Measurements from ENCODE around the gene EMSY.
"Not testable (repeated sequence)": the region's sequence is repeated elsewhere in the genome, so short reads cannot be mapped to it uniquely, and the experiment has no call there.

Gene EMSY

DNA sequence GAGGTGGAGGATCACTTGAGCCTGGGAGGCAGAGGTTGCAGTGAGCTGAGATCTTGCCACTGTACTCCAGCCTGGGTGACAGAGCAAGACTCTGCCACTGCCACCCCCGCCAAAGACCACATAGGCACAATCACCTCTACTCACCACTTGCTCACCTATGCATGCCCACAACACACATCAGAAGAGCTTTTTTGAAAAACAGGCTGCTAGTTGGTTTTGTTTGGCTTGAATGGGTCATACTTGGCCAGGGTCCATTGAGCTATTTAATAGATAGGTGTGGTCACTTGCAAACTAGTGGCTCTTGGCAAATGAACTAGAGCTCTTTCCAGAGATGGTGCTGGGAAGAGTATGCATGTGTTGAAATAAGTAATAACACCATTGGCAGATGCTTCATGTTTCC is 80.1 kb downstream of the EMSY start:
- DNase-seq, result no peak

DNA sequence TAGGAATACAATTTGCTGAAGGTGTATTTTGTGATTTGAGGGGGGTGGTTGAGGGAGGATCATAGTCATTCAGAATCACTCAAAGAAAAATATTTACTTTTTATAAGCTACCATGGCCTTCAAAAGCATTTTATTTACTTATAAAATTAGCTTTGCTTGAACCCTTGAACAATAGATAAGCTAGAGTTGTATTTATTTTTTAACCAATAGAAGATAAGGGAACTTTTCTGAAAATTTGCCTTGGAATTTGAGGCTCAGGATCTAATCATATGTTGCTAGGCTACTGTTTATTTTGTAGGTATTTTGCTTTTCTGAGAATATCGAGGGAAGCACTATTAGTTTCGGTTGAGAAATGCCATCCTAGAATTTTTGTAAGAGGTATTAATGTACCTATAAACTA is 82.1 kb downstream of the EMSY start:
- no peak for DNase-seq

GRCh38 chr11:76542436-76542835 is 97.6 kb downstream of the EMSY start:
- DNase-seq, result no peak

- no peak for DNase-seq
Observed at GRCh38 chr11:76543006-76543703, 98.3 kb downstream of the EMSY start.

- no peak for DNase-seq
Observed at GRCh38 chr11:76550781-76551180, 106.0 kb downstream of the EMSY start.

DNA sequence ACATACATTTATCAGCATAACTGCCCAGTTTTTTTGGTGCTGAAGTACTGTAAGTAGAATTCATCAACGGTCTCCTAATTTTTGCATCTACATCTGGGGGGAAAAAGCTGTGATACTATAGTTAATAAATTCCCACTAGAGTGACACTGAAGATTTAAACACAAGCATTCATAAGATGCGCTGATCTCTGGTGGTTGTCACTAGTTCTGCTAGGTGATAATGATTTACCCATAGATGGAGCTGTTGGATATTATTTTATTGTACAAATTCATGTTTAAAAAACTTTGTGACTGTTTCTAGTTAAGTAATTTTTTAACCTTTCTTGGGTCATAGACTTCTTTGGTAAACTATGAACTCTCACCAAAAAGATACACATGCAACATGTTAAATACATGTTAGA is 106.6 kb downstream of the EMSY start:
- no peak for DNase-seq

- no peak for DNase-seq
Observed at GRCh38 chr11:76552987-76553386, 108.2 kb downstream of the EMSY start.

DNA sequence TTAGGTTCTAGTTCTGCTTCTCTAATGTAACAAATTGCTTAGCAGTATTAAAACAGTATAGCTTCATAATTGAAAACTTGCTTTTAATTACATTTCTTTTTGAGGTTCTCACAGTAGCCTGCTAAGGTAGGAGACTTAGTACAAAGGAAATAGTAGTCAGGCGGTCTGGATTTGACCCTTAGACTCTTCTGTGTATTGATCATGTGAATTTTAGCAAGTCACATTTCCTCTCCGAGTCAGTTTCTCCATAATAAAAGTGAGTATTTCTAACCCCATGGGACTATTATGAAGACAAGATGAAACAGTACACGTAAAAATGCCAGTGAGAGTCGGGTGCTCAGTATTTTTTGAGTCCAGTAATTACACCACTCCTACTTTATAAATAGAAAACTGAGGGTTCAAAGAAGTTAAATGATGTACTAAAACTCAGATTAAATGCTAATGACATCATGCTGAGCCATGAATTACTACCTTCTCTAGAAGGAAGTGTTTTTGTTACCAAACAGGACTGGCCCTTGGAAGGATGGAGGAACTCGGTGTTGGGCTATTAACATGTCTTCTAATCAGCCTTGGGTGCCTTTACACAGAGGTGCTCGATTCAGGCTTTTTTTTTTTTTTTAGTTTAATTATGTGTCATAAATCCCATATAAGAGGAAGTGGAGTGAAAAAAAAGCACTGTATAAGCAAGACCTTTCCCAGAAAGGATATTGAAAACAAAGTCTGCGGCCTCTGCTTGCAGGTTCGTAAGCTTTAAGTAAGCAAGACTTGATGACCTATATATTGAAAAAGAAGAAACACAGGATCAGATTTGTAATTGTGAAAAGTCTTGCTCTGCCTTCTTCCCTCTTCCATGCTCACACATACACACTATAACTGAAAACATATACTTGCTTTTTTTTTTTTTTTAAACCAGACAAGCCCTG is 109.0 kb downstream of the EMSY start:
- no peak for DNase-seq

- DNase-seq, result no peak
Observed at GRCh38 chr11:76554767-76555166, 109.9 kb downstream of the EMSY start.

- DNase-seq, result no peak
Observed at GRCh38 chr11:76557466-76557865, 112.6 kb downstream of the EMSY start.

DNA sequence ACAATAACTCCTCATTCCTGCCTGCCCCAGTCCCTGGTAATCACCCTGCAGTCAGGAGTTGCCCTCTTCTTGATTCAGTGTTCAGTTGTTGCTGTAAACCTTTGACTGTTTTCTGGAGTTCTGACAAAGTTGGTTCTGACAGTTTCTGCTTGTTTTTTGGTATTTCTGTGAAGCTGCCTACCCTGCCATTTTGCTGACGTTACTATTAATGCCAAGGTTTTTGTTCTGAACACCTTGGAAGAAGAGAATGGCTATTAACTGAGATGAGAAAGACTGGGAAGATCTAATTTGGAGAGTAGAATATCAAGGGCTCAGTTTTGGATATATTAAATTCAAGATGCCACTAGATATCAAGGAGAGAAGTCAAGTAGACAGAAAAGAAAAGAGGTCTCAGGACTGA is 113.7 kb downstream of the EMSY start:
- DNase-seq, result no peak

- no peak for DNase-seq
Observed at GRCh38 chr11:76558891-76559290, 114.1 kb downstream of the EMSY start.

- DNase-seq, result no peak
Observed at GRCh38 chr11:76559346-76559745, 114.5 kb downstream of the EMSY start.

- peak in 1 of 2 donors; percentile 15 for DNase-seq
Observed at GRCh38 chr11:76560219-76560618, 115.4 kb downstream of the EMSY start.

GRCh38 chr11:76561245-76561644 is 116.4 kb downstream of the EMSY start:
- no peak for DNase-seq

- no peak for DNase-seq
Observed at GRCh38 chr11:76562541-76562940, 117.7 kb downstream of the EMSY start.

GRCh38 chr11:76564364-76564763 is 119.5 kb downstream of the EMSY start:
- DNase-seq, result no peak

- DNase-seq, result no peak
Observed at GRCh38 chr11:76566811-76567210, 122.0 kb downstream of the EMSY start.

GRCh38 chr11:76567261-76567660 is 122.4 kb downstream of the EMSY start:
- DNase-seq, result no peak

DNA sequence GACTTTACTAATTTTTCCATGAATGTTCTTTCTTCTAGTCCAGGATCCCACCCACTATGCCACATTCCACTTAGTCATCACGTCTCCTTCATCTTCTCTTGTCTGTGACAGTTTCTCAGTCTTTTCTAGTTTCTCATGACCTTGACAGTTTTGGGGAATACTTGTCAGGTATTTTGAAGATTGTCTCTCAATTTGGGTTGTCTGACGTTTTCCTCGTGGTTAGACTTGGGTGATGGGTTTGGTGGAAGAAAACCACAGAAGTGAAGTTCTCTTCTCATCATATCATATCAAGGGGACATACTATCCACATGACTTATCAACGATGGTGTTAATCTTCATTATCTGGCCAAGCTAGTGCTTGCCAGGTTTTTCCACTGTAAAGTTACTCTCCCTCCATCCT is 123.3 kb downstream of the EMSY start:
- DNase-seq, result no peak

GRCh38 chr11:76568621-76569020 is 123.8 kb downstream of the EMSY start:
- DNase-seq, result no peak

- not testable (repeated sequence) for DNase-seq
Observed at GRCh38 chr11:76572181-76572875, 127.5 kb downstream of the EMSY start.

- no peak for DNase-seq
Observed at GRCh38 chr11:76574406-76574805, 129.6 kb downstream of the EMSY start.

GRCh38 chr11:76574879-76575278 is 130.1 kb downstream of the EMSY start:
- no peak for DNase-seq
